Keratinocyte (primary cell): ENCODE data around the gene LRFN3.

Experiments
- CTCF ChIP-seq, 3 experiments: IDR thresholded peaks in 1 of 3; conservative IDR thresholded peaks in 1 of 3; optimal IDR thresholded peaks in 1 of 3; 2 replicates in 2 of 3; 3 replicates in 1 of 3; pipeline versions ENCODE3 to v1.5.1; 2011; ENCODE audit warnings: low read length in 3 of 3, mild to moderate bottlenecking in 3 of 3, moderate library complexity in 2 of 3, control low read depth in 1 of 3, inconsistent platforms in 1 of 3; ENCODE audit not compliant: insufficient read depth in 2 of 3; ENCODE audit errors: extremely low read depth in 1 of 3
- EZH2 ChIP-seq: IDR thresholded peaks from one replicate; pipeline ENCODE4 v1.6.1; 2012; ENCODE audit warnings: inconsistent platforms, mild to moderate bottlenecking, low read length, moderate library complexity

DNA sequence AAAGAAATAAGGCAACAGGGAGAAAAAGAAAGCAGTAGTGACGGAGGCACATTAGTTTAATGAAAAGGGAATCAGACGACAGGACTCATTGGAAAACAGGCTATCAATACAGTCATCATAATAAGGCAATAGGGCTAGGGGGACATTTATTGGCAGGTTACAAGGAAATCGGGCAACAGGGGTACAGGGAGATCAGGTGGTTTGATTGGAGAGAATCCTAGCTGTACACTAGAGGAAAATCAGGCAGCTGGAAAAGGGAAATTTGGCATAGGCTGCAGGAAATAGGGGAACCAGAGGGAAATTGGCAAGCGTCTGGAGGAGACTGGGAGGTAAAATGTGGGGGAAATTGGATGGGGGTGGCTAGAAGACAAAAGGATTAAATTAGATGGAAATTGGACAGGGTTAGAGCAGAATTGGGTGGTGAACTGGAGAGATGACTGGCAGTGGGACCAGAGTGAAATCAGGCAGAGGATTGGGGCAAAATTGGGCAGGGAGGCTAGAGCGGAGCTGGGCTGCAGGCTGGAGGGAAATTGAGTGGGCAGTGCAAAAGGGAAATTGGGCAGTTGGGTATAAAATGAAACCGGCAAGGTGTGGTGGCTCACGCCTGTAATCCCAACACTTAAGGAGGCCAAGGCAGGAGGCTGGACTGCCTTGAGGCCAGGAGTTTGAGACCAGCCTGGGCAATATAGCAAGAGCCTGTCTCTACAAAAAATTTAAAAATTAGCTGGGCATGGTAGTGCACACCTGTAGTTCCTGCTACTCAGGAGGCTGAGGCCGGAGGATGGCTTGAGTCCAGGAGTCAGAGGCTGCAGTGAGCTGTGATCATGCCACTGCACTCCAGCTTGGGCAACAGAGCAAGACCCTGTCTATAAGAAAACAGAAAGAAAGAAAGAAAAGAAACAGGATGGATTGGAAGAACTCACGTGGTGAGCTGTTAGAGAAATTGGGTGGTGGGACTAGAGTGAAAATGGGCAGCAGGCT is 7.4 kb downstream of the LRFN3 start:
- no peak for TF ChIP-seq CTCF (optimal IDR thresholded peaks at IDR 0.05 in 1 of 3, IDR thresholded peaks at IDR 0.05 in 1 of 3, conservative IDR thresholded peaks at IDR 0.05 in 1 of 3; ENCODE audit: extremely low read depth in 1 of 3, insufficient read depth in 2 of 3, low read length in 3 of 3)
- no peak for TF ChIP-seq EZH2
